Lower leg skin (tissue), 4 donors: Measurements from ENCODE around the gene ACAA1. TPM values are rescaled to one million over a fixed set of nuclear protein-coding genes. Genes with fewer than 3 reads are reported as not detected.

ENCODE experiments used
- DNase-seq, 2 donors: peaks; one replicate each; pipeline ENCODE4 v3.0.0-alpha.2; 2019; ENCODE audit warnings: low spot score in 2 of 2
- H3K4me3 ChIP-seq: fragments of 200-600 bp; sonication (generic); 2 replicates; pipeline ENCODE4 v1.5.1; 2017; ENCODE audit warnings: mild to moderate bottlenecking, low read depth; ENCODE audit not compliant: poor library complexity, severe bottlenecking
- CTCF ChIP-seq, 3 donors: fragments of 450-650 bp; IDR thresholded peaks; one replicate each; pipeline ENCODE4 v1.5.1; 2016; ENCODE audit warnings: antibody characterized with exemption in 3 of 3, mild to moderate bottlenecking in 3 of 3, moderate library complexity in 2 of 3
- POLR2A ChIP-seq, 2 donors: fragments of 450-650 bp; IDR thresholded peaks; one replicate each; pipeline ENCODE4 v1.6.1; 2016 to 2017; ENCODE audit warnings: antibody characterized with exemption in 2 of 2, mild to moderate bottlenecking in 1 of 2, moderate library complexity in 1 of 2
- WGBS, 2 donors: methylation state at CpG; one replicate each; pipeline ENCODE4 v1.1.5; 2018; 5-methylcytosine and 5-hydroxymethylcytosine counted together
- intact Hi-C: fragments of 100-400 bp; cut with DNase I; formaldehyde crosslinking; loops from one replicate; pipeline ENCODE4 v1.15.0; 2023; ENCODE audit warnings: low total_unique reads
- total RNA-seq, 4 donors: library from RNA; depleted of rRNA; stranded (reverse); fragments of >200 nt; gene quantifications; one replicate each; pipeline ENCODE4 v1.1.0, GENCODE V29; 2016

Gene ACAA1
- total RNA-seq, 4 donors from 2014 or later, result 28.1 to 50.1 (median 40.2) TPM

- DNase-seq, result no peak
Measured at GRCh38 chr3:38157117-38157516, 20.2 kb upstream of the ACAA1 start.

GRCh38 chr3:38155825-38156224 is 18.9 kb upstream of the ACAA1 start:
- no peak for DNase-seq
- no peak for TF ChIP-seq CTCF (IDR thresholded peaks at IDR 0.05)
- TF ChIP-seq POLR2A (IDR thresholded peaks at IDR 0.05), result no peak
- WGBS, 2 donors, result 93 to 96% methylated on average over 2 of the region's 2 CpGs
- no peak overlapping the region for H3K4me3 ChIP-seq
- intact Hi-C loops, result no loop called here

More at GRCh38 chr3:38157117-38157516, 20.2 kb upstream of the ACAA1 start:
- intact Hi-C loops, result no loop called here
- 85 to 89% methylated on average over 2 of the region's 2 CpGs for WGBS, 2 donors
- H3K4me3 ChIP-seq, result no peak overlapping the region
- no peak for TF ChIP-seq POLR2A (IDR thresholded peaks at IDR 0.05)
- no peak for TF ChIP-seq CTCF (IDR thresholded peaks at IDR 0.05)

GRCh38 chr3:38154625-38155255 is 17.8 kb upstream of the ACAA1 start:
- WGBS, 2 donors, result 44 to 49% methylated on average over 2 of the region's 2 CpGs
- intact Hi-C loops, result no loop called here
- peak in 1 of 2 donors; percentile 59 for DNase-seq
- TF ChIP-seq CTCF (IDR thresholded peaks at IDR 0.05) (no peak), POLR2A (IDR thresholded peaks at IDR 0.05) (no peak)
- H3K4me3 ChIP-seq, result no peak overlapping the region

- WGBS, 2 donors, result 39 to 53% methylated on average over 2 of the region's 2 CpGs
- intact Hi-C loops, result no loop called here
- peak; percentile 28 to 64 for DNase-seq
Measured at GRCh38 chr3:38154033-38154494, 17.1 kb upstream of the ACAA1 start.

GRCh38 chr3:38153221-38153620 is 16.3 kb upstream of the ACAA1 start:
- no peak overlapping the region for H3K4me3 ChIP-seq
- intact Hi-C loops, result no loop called here
- TF ChIP-seq POLR2A (IDR thresholded peaks at IDR 0.05) (no peak), CTCF (IDR thresholded peaks at IDR 0.05) (no peak)
- DNase-seq, result peak in 1 of 2 donors; percentile 45
- WGBS, 2 donors, result 95 to 100% methylated on average over 2 of the region's 2 CpGs

More at GRCh38 chr3:38154033-38154494, 17.1 kb upstream of the ACAA1 start:
- TF ChIP-seq CTCF (IDR thresholded peaks at IDR 0.05) (no peak), POLR2A (IDR thresholded peaks at IDR 0.05) (no peak)
- H3K4me3 ChIP-seq, result no peak overlapping the region

GRCh38 chr3:38152609-38153008 is 15.7 kb upstream of the ACAA1 start:
- WGBS, 2 donors, result 93 to 97% methylated on average over 2 of the region's 2 CpGs
- intact Hi-C loops, result no loop called here
- TF ChIP-seq CTCF (IDR thresholded peaks at IDR 0.05) (no peak), POLR2A (IDR thresholded peaks at IDR 0.05) (no peak)
- no peak for DNase-seq
- H3K4me3 ChIP-seq, result no peak overlapping the region
